ENCODE results near the gene MVB12B.

GRCh38 chr9:126354887-126355770 is 28.5 kb downstream of the MVB12B start:
- no peak for TF ChIP-seq CTCF (IDR thresholded peaks at IDR 0.05)
- TF ChIP-seq POLR2A (IDR thresholded peaks at IDR 0.05): no peak
